ENCODE results near the gene LRP1B.

DNA sequence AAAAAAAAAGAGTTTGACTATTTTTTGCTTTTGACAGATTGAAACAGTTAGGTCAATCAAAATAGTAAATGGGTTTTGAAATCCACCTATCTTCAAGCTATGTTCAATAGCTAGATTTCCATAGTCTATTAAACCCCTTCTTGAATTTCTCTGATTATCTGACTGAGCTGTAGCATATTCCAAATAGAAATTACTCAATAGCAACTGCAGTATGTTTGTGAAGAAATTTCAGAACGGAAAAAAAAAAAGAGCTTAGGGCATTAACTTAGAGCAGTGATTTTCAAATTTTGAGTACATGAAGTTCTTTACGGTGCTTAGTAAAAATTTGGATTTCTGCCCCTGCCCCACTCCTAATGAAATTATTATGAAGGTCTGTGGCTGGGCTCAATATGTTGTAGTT is 432.3 kb downstream of the LRP1B start:
- TF ChIP-seq POLR2A (IDR thresholded peaks at IDR 0.05), result no peak
- TF ChIP-seq, protein P1, sequence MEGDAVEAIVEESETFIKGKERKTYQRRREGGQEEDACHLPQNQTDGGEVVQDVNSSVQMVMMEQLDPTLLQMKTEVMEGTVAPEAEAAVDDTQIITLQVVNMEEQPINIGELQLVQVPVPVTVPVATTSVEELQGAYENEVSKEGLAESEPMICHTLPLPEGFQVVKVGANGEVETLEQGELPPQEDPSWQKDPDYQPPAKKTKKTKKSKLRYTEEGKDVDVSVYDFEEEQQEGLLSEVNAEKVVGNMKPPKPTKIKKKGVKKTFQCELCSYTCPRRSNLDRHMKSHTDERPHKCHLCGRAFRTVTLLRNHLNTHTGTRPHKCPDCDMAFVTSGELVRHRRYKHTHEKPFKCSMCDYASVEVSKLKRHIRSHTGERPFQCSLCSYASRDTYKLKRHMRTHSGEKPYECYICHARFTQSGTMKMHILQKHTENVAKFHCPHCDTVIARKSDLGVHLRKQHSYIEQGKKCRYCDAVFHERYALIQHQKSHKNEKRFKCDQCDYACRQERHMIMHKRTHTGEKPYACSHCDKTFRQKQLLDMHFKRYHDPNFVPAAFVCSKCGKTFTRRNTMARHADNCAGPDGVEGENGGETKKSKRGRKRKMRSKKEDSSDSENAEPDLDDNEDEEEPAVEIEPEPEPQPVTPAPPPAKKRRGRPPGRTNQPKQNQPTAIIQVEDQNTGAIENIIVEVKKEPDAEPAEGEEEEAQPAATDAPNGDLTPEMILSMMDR (IDR thresholded peaks at IDR 0.05), result no peak
- no peak for TF ChIP-seq POLR2AphosphoS5 (IDR thresholded peaks at IDR 0.05)
